IMR-90 (cell line): ENCODE measurements around the gene RPL35. TPM values are rescaled to one million over a fixed set of nuclear protein-coding genes. Genes with fewer than 3 reads are reported as not detected.

Experiments
- ATAC-seq: fragments of 200-7000 bp; cut with Tn5 transposase; 2 replicates; pipeline ENCODE4 v1.9.1; 2020; ENCODE audit warnings: low read depth, mild to moderate bottlenecking, moderate library complexity
- BruUV-seq: library from RNA; stranded (reverse); fragments of 400-500 nt; replicated peaks from 2 replicates; lab custom pipeline; 2021; lab: Mats Ljungman, UMichigan
- CTCF ChIA-PET: fragments of 300-600 bp; formaldehyde crosslinking; extraction: SDS; loops from one replicate; lab custom pipeline; 2021; ENCODE audit warnings: antibody characterized with exemption; lab: Yijun Ruan, JAX
- POLR2A ChIA-PET: fragments of 300-600 bp; sonication (Branson Sonifier 250); formaldehyde crosslinking; loops from one replicate; lab custom pipeline; 2022; ENCODE audit warnings: antibody characterized with exemption; ENCODE audit not compliant: unreplicated experiment; lab: Charles Lee
- DNase-seq: peaks from one replicate; pipeline ENCODE4 v3.0.0; 2013
- H2AFZ ChIP-seq: replicated peaks from 2 replicates; pipeline ENCODE3; 2013; ENCODE audit warnings: low read length, mild to moderate bottlenecking; ENCODE audit not compliant: poor library complexity
- H2AK5ac ChIP-seq: 2 replicates; pipeline ENCODE4 v1.6.1; 2013; ENCODE audit warnings: low read depth, low read length, inconsistent platforms
- H2AK9ac ChIP-seq: replicated peaks from 2 replicates; pipeline ENCODE3; 2013; ENCODE audit warnings: mild to moderate bottlenecking, low read depth, low read length, moderate library complexity; ENCODE audit not compliant: poor library complexity
- H2BK120ac ChIP-seq: 2 replicates; pipeline ENCODE4 v1.6.1; 2013; ENCODE audit warnings: low read depth, low read length, inconsistent platforms
- H2BK15ac ChIP-seq: 3 replicates; pipeline ENCODE4 v1.6.1; 2013; ENCODE audit warnings: low read depth, low read length, inconsistent platforms
- H2BK20ac ChIP-seq: 2 replicates; pipeline ENCODE4 v1.6.1; 2013; ENCODE audit warnings: low read depth, mild to moderate bottlenecking, inconsistent platforms, low read length, moderate library complexity
- H2BK5ac ChIP-seq: 2 replicates; pipeline ENCODE4 v1.6.1; 2013; ENCODE audit warnings: mild to moderate bottlenecking, low read depth, low read length, inconsistent platforms; ENCODE audit not compliant: poor library complexity, severe bottlenecking
- H3K14ac ChIP-seq: replicated peaks from 2 replicates; pipeline ENCODE4 v1.6.1; 2013; ENCODE audit warnings: low read depth, low read length, inconsistent platforms
- H3K18ac ChIP-seq: 2 replicates; pipeline ENCODE4 v1.6.1; 2013; ENCODE audit warnings: low read depth, low read length, control low read depth
- H3K23ac ChIP-seq: 2 replicates; pipeline ENCODE4 v1.6.1; 2013; ENCODE audit warnings: low read depth, low read length, inconsistent platforms
- H3K27ac ChIP-seq: 2 replicates; pipeline ENCODE4 v1.5.1; 2013; ENCODE audit warnings: mild to moderate bottlenecking, control low read depth, low read length; ENCODE audit not compliant: insufficient read depth
- H3K27me3 ChIP-seq: 2 replicates; pipeline ENCODE4 v1.6.1; 2013; ENCODE audit warnings: low read length; ENCODE audit not compliant: control insufficient read depth, insufficient read depth
- H3K36me3 ChIP-seq: 2 replicates; pipeline ENCODE4 v1.6.1; 2013; ENCODE audit warnings: low read length, mixed read lengths; ENCODE audit not compliant: control insufficient read depth, insufficient read depth
- H3K4ac ChIP-seq: 2 replicates; pipeline ENCODE4 v1.6.1; 2013; ENCODE audit warnings: low read depth, low read length, inconsistent platforms
- H3K4me1 ChIP-seq: 2 replicates; pipeline ENCODE4 v1.6.1; 2013; ENCODE audit warnings: low read length, mixed read lengths; ENCODE audit not compliant: control insufficient read depth, insufficient read depth
- H3K4me2 ChIP-seq: 2 replicates; pipeline ENCODE4 v1.6.1; 2013; ENCODE audit warnings: low read depth, mild to moderate bottlenecking, control low read depth, low read length, moderate library complexity
- H3K4me3 ChIP-seq: 2 replicates; pipeline ENCODE4 v1.5.1; 2013; ENCODE audit warnings: low read depth, mild to moderate bottlenecking, control low read depth, low read length, moderate library complexity; ENCODE audit not compliant: insufficient read depth
- H3K56ac ChIP-seq: 2 replicates; pipeline ENCODE4 v1.6.1; 2013; ENCODE audit warnings: low read length, inconsistent platforms; ENCODE audit not compliant: insufficient read depth; ENCODE audit errors: extremely low read depth
- H3K79me1 ChIP-seq, 2 experiments: 2 replicates each; pipeline ENCODE4 v1.6.1; 2013; ENCODE audit warnings: low read length in 2 of 2, inconsistent platforms in 1 of 2, low read depth in 1 of 2
- H3K9ac ChIP-seq: 2 replicates; pipeline ENCODE4 v1.6.1; 2013; ENCODE audit warnings: low read depth, low read length, control low read depth
- H3K9me1 ChIP-seq: 2 replicates; pipeline ENCODE4 v1.6.1; 2013; ENCODE audit warnings: low read length, inconsistent platforms; ENCODE audit not compliant: insufficient read depth
- H3K9me3 ChIP-seq: 2 replicates; pipeline ENCODE4 v1.6.1; 2013; ENCODE audit warnings: low read length; ENCODE audit not compliant: control insufficient read depth, insufficient read depth
- H4K20me1 ChIP-seq: 2 replicates; pipeline ENCODE4 v1.6.1; 2013; ENCODE audit warnings: low read length, inconsistent platforms; ENCODE audit not compliant: insufficient read depth
- H4K5ac ChIP-seq: 2 replicates; pipeline ENCODE4 v1.6.1; 2013; ENCODE audit warnings: mild to moderate bottlenecking, low read depth, low read length, control low read depth
- H4K8ac ChIP-seq, 2 experiments: 2 replicates each; pipeline ENCODE4 v1.6.1; 2013; ENCODE audit warnings: low read depth in 2 of 2, low read length in 2 of 2, control low read depth in 1 of 2, inconsistent platforms in 1 of 2
- H4K91ac ChIP-seq: 2 replicates; pipeline ENCODE4 v1.6.1; 2013; ENCODE audit warnings: low read depth, low read length, inconsistent platforms; ENCODE audit not compliant: insufficient read depth
- BHLHE40 ChIP-seq: fragments of 150-350 bp; IDR thresholded peaks from 2 replicates; pipeline ENCODE4 v1.6.1; 2016; ENCODE audit warnings: mild to moderate bottlenecking, low read depth, low read length
- CEBPB ChIP-seq: IDR thresholded peaks from 2 replicates; pipeline ENCODE4 v1.6.1; 2012; ENCODE audit warnings: low read depth, low read length, improper control_type of control experiment
- CHD1 ChIP-seq: IDR thresholded peaks from 2 replicates; pipeline ENCODE4 v1.6.1; 2012; ENCODE audit warnings: low read depth, low read length, improper control_type of control experiment
- FOS ChIP-seq: fragments of 150-350 bp; IDR thresholded peaks from 2 replicates; pipeline ENCODE4 v1.6.1; 2016; ENCODE audit warnings: low read depth, low read length
- MAFK ChIP-seq: IDR thresholded peaks from 2 replicates; pipeline ENCODE4 v1.6.1; 2012; ENCODE audit warnings: low read depth, low read length, improper control_type of control experiment
- MAZ ChIP-seq: IDR thresholded peaks from 2 replicates; pipeline ENCODE4 v1.6.1; 2012; ENCODE audit warnings: low read depth, mild to moderate bottlenecking, low read length, improper control_type of control experiment, moderate library complexity, borderline replicate concordance
- MXI1 ChIP-seq: IDR thresholded peaks from 2 replicates; pipeline ENCODE4 v1.6.1; 2012; ENCODE audit warnings: low read depth, mild to moderate bottlenecking, low read length, moderate library complexity, borderline replicate concordance
- NFE2L2 ChIP-seq: fragments of 150-350 bp; IDR thresholded peaks from 2 replicates; pipeline ENCODE4 v1.6.1; 2016; ENCODE audit warnings: low read depth, mild to moderate bottlenecking, low read length
- POLR2A ChIP-seq: IDR thresholded peaks from 2 replicates; pipeline ENCODE4 v1.6.1; 2012; ENCODE audit warnings: mild to moderate bottlenecking, low read depth, low read length
- RAD21 ChIP-seq: IDR thresholded peaks from 2 replicates; pipeline ENCODE4 v1.6.1; 2012; ENCODE audit warnings: low read length, improper control_type of control experiment
- RCOR1 ChIP-seq: IDR thresholded peaks from 2 replicates; pipeline ENCODE4 v1.6.1; 2012; ENCODE audit warnings: mild to moderate bottlenecking, low read length, improper control_type of control experiment; ENCODE audit not compliant: insufficient replicate concordance
- RFX5 ChIP-seq: IDR thresholded peaks from 2 replicates; pipeline ENCODE4 v1.8.0; 2012; ENCODE audit warnings: low read depth, mild to moderate bottlenecking, low read length, moderate library complexity
- SMC3 ChIP-seq: fragments of 150-350 bp; IDR thresholded peaks from 2 replicates; pipeline ENCODE4 v1.6.1; 2016; ENCODE audit warnings: low read depth, mild to moderate bottlenecking, antibody characterized with exemption, low read length, moderate library complexity
- WGBS, 2 experiments: methylation state at CpG; one replicate each; pipeline versions ENCODE4 v1.1.5 to v1.1.7; 2013; ENCODE audit warnings: missing lambda C conversion rate in 2 of 2; ENCODE audit not compliant: insufficient read length in 1 of 2; ENCODE audit errors: extremely low coverage in 2 of 2; 5-methylcytosine and 5-hydroxymethylcytosine counted together
- dilution Hi-C: fragments of 300-500 bp; cut with HindIII; formaldehyde crosslinking; loops from one replicate; pipeline ENCODE4 v1.14.3; 2018; ENCODE audit warnings: low sequenced_read_pairs; ENCODE audit not compliant: unreplicated experiment
- in situ Hi-C: fragments of 300-500 bp; cut with MboI; formaldehyde crosslinking; loops from 3 replicates; pipeline ENCODE4 v1.14.3; 2019; ENCODE audit warnings: low sequenced_read_pairs, inconsistent platforms, mixed read lengths
- intact Hi-C: fragments of 100-400 bp; cut with micrococcal nuclease; formaldehyde crosslinking; loops from 2 replicates; pipeline ENCODE4 v1.10.0; 2022
- polyA plus RNA-seq, 3 experiments: library from polyadenylated mRNA; depleted of rRNA; stranded (reverse); fragments of >200 nt; gene quantifications; 2 replicates each; pipeline ENCODE4 v1.2.3, GENCODE V29; 2012; ENCODE audit warnings: low replicate concordance in 1 of 3
- total RNA-seq: library from RNA; depleted of rRNA; stranded (reverse); fragments of >200 nt; gene quantifications from 2 replicates; pipeline ENCODE4 v1.2.3, GENCODE V29; 2012
- TF ChIP-seq, protein P1 (sequence below): fragments of 150-350 bp; IDR thresholded peaks from 2 replicates; pipeline ENCODE4 v1.6.1; 2016; ENCODE audit warnings: low read depth, mild to moderate bottlenecking, low read length, moderate library complexity, borderline replicate concordance
- TF ChIP-seq, protein P2 (sequence below): conservative IDR thresholded peaks from 2 replicates; pipeline ENCODE4 v1.5.1; 2012; ENCODE audit warnings: mild to moderate bottlenecking, low read depth, low read length, improper control_type of control experiment
- TF ChIP-seq, protein P3 (sequence below): fragments of 150-350 bp; IDR thresholded peaks from 2 replicates; pipeline ENCODE4 v1.6.1; 2017; ENCODE audit warnings: mild to moderate bottlenecking, antibody characterized with exemption, low read length, low read depth

Gene RPL35
- total and polyA plus RNA-seq, 2 of the 4 experiments (the other 2 are of a cell fraction): 881 to 1,650 TPM

DNA sequence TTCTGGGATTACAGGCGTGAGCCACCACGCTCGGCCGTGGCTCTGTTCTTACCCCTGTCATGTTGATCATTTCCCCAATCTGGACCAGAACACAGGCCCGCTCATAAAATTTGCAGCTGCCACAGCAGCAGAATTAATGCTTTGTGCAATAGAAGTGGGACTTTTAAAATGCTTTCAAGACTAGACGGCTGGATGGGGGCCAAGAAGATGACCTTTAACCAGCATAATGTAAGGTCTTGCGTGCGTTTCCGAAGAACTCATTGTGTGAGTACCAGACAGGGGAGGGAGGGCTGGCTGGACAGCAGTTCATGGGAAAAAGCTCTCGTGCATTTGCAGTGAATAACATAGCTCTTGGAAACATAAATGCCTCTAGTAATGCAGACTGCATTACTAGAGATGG lies 12.0 kb downstream of the RPL35 start (continued):
- no peak for TF ChIP-seq RFX5
- no peak for TF ChIP-seq FOS
- TF ChIP-seq, protein P1, sequence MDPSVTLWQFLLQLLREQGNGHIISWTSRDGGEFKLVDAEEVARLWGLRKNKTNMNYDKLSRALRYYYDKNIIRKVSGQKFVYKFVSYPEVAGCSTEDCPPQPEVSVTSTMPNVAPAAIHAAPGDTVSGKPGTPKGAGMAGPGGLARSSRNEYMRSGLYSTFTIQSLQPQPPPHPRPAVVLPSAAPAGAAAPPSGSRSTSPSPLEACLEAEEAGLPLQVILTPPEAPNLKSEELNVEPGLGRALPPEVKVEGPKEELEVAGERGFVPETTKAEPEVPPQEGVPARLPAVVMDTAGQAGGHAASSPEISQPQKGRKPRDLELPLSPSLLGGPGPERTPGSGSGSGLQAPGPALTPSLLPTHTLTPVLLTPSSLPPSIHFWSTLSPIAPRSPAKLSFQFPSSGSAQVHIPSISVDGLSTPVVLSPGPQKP: no peak

DNA sequence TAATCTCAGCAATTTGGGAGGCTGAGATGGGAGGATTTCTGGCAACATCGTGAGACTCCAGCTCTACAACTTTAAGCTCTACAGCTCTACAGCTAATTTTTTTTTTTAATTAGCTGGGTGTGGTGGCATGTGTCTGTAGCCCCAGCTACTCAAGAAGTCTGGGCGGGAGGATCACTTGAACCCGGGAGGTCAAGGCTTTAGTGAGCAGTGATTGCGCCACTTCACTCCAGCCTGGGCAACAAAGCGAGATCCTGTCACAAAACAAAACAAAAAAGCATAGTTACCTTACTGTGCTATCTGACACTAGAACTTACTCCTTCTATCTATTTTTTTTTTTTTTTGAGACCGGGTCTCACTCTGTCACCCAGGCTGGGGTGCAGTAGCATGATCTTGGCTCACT lies 14.8 kb downstream of the RPL35 start:
- Histone ChIP-seq H2BK5ac (no peak overlapping the region), H4K8ac (no peak overlapping the region), H3K14ac (no peak overlapping the region), H3K4ac (no peak overlapping the region), H4K91ac (no peak overlapping the region), H2BK15ac (no peak overlapping the region), H2AK9ac (no peak overlapping the region), H2AFZ (no peak overlapping the region), H3K18ac (no peak overlapping the region), H2BK20ac (no peak overlapping the region), H3K4me3 (no peak overlapping the region), H3K23ac (no peak overlapping the region), H4K5ac (no peak overlapping the region), H3K79me1 (no peaks in the 10 kb centered on the region), H3K4me1 (no peaks in the 10 kb centered on the region), H3K56ac (no peak overlapping the region), H3K9me3 (no peaks in the 10 kb centered on the region), H3K36me3 (no peaks in the 10 kb centered on the region), H2BK120ac (no peak overlapping the region), H3K9ac (no peak overlapping the region), H3K27ac (no peak overlapping the region), H4K20me1 (no peaks in the 10 kb centered on the region), H3K27me3 (no peaks in the 10 kb centered on the region), H3K4me2 (no peak overlapping the region), H3K9me1 (no peaks in the 10 kb centered on the region), H2AK5ac (no peak overlapping the region)
- dilution Hi-C loops: no loop called here
- in situ Hi-C loops: no loop called here
- intact Hi-C loops: no loop called here
- POLR2A ChIA-PET: no interaction called here
- DNase-seq (no peak), ATAC-seq (no peak)
- WGBS, 2 experiments: no CpG with 5 or more reads among the region's 6 CpGs
- BruUV-seq: no TSS peak
- CTCF ChIA-PET: no interaction called here
- TF ChIP-seq POLR2A (no peak), MAZ (no peak), SMC3 (no peak), NFE2L2 (no peak), RFX5 (no peak), RAD21 (no peak), CHD1 (no peak), BHLHE40 (no peak), MAFK (no peak), FOS (no peak), MXI1 (no peak), RCOR1 (no peak), CEBPB (no peak)
- TF ChIP-seq, protein P2, sequence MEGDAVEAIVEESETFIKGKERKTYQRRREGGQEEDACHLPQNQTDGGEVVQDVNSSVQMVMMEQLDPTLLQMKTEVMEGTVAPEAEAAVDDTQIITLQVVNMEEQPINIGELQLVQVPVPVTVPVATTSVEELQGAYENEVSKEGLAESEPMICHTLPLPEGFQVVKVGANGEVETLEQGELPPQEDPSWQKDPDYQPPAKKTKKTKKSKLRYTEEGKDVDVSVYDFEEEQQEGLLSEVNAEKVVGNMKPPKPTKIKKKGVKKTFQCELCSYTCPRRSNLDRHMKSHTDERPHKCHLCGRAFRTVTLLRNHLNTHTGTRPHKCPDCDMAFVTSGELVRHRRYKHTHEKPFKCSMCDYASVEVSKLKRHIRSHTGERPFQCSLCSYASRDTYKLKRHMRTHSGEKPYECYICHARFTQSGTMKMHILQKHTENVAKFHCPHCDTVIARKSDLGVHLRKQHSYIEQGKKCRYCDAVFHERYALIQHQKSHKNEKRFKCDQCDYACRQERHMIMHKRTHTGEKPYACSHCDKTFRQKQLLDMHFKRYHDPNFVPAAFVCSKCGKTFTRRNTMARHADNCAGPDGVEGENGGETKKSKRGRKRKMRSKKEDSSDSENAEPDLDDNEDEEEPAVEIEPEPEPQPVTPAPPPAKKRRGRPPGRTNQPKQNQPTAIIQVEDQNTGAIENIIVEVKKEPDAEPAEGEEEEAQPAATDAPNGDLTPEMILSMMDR: no peak
- TF ChIP-seq, protein P3, sequence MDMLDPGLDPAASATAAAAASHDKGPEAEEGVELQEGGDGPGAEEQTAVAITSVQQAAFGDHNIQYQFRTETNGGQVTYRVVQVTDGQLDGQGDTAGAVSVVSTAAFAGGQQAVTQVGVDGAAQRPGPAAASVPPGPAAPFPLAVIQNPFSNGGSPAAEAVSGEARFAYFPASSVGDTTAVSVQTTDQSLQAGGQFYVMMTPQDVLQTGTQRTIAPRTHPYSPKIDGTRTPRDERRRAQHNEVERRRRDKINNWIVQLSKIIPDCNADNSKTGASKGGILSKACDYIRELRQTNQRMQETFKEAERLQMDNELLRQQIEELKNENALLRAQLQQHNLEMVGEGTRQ: no peak
